Stimulated activated effector memory CD8-positive, alpha-beta T cell treated with anti-CD3 and anti-CD28 coated beads, Interleukin-12 subunit alpha, Interleukin-12 subunit beta, amount 100 ng/mL, for 72 hours (primary cell): ENCODE data around the gene CACNA1A.
"Not testable (repeated sequence)": the region's sequence is repeated elsewhere in the genome, so short reads cannot be mapped to it uniquely, and the experiment has no call there.

ENCODE experiments used
- ATAC-seq: fragments of 150-1000 bp; cut with Tn5 transposase; 2 replicates; pipeline ENCODE4 v1.10.0; 2021
- DNase-seq, 2 donors: peaks; one replicate each; pipeline ENCODE4 v3.0.0; 2021 to 2022; ENCODE audit warnings: low spot score in 2 of 2
- H3K27ac Mint-ChIP-seq: one replicate; pipeline ENCODE4 v1.8.0; 2022; ENCODE audit warnings: mild to moderate bottlenecking, mixed read lengths
- H3K36me3 Mint-ChIP-seq: one replicate; pipeline ENCODE4 v1.8.0; 2022; ENCODE audit warnings: mild to moderate bottlenecking, mixed read lengths
- H3K4me1 Mint-ChIP-seq: one replicate; pipeline ENCODE4 v1.8.0; 2022; ENCODE audit warnings: mixed read lengths
- H3K4me3 Mint-ChIP-seq: one replicate; pipeline ENCODE4 v1.8.0; 2022; ENCODE audit warnings: mild to moderate bottlenecking, mixed read lengths
- H3K9me3 Mint-ChIP-seq: one replicate; pipeline ENCODE4 v1.8.0; 2022; ENCODE audit warnings: mixed read lengths

Gene CACNA1A

DNA sequence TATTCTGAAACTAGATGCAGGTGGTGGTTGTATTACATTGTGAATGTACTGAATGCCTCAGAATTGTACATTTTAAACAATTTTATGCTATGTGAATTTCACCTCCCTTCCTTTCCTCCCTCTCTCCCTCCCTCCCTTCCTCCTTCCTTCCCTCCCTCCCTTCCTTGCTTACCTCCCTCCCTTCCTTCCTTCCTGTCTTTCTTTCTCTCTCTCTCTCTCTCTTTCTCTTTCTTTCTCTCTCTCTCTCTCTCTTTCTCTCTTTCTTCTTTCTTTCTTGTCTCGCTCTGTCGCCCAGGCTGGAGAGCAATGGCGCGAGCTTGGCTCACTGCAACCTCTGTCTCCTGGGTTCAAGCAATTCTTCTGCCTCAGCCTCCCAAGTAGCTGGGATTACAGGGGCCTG, 318.9 kb downstream of the CACNA1A start:
- DNase-seq (no peak), ATAC-seq (no peak)
- Mint-ChIP-seq H3K27ac (peak overlapping the region; percentile 72), H3K4me3 (no peak overlapping the region), H3K9me3 (no peaks in the 10 kb centered on the region), H3K4me1 (peaks cover 24% of the 10 kb centered on the region), H3K36me3 (no peaks in the 10 kb centered on the region)

DNA sequence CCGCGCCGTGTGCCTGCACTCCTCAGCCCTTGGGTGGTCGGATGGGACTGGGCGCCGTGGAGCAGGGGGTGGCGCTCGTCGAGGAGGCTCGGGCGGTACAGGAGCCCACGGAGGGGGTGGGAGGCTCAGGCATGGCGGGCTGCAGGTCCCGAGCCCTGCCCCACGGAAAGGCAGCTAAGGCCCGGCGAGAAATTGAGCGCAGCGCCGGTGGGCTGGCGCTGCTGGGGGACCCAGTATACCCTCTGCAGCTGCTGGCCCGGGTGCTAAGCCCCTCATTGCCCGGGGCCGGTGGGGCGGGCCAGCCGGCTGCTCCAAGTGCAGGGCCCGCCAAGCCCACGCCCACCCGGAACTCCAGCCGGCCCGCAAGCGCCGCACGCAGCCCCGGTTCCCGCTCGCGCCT, 319.6 kb downstream of the CACNA1A start:
- not testable (repeated sequence) for H3K36me3 Mint-ChIP-seq, H3K4me3 Mint-ChIP-seq, H3K27ac Mint-ChIP-seq, DNase-seq, ATAC-seq, H3K9me3 Mint-ChIP-seq
- H3K4me1 Mint-ChIP-seq = peaks cover 30% of the 10 kb centered on the region

DNA sequence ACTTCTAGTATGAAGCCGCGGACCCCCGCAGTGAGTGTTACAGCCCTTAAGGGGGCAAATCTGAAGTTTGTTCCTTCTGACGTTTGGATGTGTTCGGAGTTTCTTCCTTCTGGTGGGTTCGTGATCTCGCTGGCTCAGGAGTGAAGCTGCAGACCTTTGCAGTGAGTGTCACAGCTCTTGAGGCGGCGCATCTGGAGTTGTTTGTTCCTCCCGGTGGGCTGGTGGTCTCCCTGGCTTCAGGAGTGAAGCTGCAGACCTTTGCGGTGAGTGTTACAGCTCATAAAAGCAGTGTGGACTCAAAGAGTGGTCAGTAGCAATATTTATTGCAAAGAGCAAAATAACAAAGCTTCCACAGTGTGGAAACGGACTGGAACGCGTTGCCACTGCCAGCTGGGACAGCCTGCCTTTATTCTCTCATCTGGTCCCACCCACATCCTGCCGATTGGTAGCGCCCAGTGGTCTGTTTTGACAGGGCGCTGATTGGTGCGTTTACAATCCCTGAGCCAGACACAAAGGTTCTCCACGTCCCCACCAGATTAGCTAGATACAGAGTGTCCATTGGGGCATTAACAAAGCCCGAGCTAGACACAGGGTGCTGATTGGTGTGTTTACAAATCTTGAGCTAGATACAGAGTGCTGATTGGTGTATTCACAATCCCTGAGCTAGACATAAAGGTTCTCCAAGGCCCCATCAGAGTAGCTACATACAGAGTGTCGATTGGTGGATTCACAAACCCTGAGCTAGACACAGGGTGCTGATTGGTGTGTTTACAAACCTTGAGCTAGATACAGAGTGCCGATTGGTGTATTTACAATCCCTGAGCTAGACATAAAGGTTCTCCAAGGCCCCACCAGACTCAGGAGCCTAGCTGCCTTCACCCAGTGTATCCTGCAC, 320.3 kb downstream of the CACNA1A start:
- peaks cover 28% of the 10 kb centered on the region for H3K4me1 Mint-ChIP-seq
- not testable (repeated sequence) for ATAC-seq, DNase-seq, H3K27ac Mint-ChIP-seq, H3K9me3 Mint-ChIP-seq, H3K4me3 Mint-ChIP-seq, H3K36me3 Mint-ChIP-seq

DNA sequence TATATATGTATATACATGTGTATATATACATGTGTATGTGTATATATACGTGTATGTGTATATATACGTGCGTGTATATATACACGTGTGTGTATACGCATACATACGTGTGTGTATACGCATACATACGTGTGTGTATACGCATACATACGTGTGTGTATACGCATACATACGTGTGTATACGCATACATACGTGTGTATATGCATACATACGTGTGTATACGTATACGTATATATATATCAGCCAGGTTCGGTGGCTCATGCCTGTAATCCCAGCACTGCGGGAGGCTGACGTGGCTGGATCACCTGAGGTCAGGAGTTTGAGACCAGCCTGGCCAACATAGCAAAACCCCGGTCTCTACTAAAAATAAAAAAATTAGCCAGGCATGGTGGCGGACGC, 321.4 kb downstream of the CACNA1A start:
- not testable (repeated sequence) for H3K27ac Mint-ChIP-seq, H3K36me3 Mint-ChIP-seq, H3K9me3 Mint-ChIP-seq, ATAC-seq, H3K4me3 Mint-ChIP-seq, DNase-seq
- H3K4me1 Mint-ChIP-seq = peaks cover 35% of the 10 kb centered on the region

DNA sequence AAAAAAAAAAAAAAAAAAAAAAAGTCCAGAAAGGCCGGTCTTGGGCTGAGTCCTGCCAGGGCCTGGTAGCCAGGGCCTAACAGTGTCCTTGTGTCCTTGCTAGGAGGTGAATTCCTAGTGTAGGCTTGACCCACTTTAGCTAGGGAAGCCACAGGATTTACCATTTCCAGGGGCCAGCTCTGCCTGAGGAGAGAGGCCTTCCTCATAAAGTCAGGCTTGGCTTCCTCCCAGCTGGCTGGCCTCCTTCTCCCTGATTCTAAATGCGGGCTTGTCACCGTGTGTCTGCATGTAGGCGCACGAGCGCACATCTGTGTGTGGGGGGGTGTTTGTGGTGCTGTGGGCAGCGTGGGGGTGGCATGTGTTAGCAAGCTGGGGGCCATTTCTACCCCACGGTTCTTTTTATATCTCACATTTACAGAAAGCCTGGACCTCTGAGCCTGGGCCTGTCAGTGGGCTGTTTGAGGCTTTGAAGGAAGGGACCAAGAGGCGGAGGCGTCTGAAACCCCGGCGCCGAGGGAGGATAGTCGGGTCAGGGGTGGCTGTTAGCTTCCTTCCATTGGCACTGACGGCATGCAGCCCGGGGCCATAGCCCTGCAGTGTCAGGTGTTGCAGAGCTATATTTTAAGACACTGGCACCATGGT, 324.4 kb downstream of the CACNA1A start:
- Mint-ChIP-seq H3K9me3 (no peaks in the 10 kb centered on the region), H3K36me3 (no peaks in the 10 kb centered on the region), H3K4me3 (peak overlapping the region; percentile 62), H3K27ac (peak overlapping the region; percentile 85), H3K4me1 (peaks cover 29% of the 10 kb centered on the region)
- ATAC-seq = peak; percentile 94
- peak; percentile 31 to 71 for DNase-seq

DNA sequence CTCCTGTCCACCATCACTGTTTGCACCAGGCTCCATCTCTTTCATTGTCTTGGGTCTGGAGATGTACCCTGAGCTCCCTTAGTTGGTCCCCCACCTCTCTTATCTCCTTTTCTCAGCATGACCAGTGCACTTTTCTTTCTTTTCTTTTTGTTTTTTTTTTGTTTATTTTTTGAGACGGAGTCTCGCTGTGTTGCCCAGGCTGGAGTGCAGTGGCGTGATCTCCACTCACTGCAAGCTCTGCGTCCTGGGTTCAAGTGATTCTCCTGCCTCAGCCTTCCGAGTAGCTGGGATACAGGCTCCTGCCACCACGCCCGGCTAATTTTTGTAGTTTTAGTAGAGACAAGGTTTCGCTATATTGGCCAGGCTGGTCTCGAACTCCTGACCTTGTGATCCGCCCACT, 328.0 kb downstream of the CACNA1A start:
- H3K4me1 Mint-ChIP-seq = peaks cover 22% of the 10 kb centered on the region
- H3K9me3 Mint-ChIP-seq, ATAC-seq, H3K27ac Mint-ChIP-seq, H3K4me3 Mint-ChIP-seq, H3K36me3 Mint-ChIP-seq, DNase-seq: not testable (repeated sequence)

DNA sequence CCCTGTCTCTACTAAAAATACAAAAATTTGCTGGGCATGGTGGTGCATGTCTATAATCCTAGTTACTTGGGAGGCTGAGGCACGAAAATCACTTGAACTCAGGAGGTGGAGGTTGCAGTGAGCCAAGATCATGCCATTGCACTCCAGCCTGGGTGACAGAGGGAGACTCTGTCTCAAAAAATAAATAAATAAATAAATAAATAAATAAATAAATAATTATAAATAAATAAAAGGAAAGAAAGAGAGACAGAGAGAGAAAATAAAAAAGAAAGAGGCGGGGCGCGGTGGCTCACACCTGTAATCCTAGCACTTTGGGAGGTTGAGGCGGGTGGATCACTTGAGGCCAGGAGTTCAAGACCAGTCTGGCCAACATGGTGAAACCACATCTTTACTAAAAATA, 328.7 kb downstream of the CACNA1A start:
- ATAC-seq, DNase-seq, H3K4me3 Mint-ChIP-seq, H3K27ac Mint-ChIP-seq, H3K9me3 Mint-ChIP-seq, H3K36me3 Mint-ChIP-seq: not testable (repeated sequence)
- peaks cover 29% of the 10 kb centered on the region for H3K4me1 Mint-ChIP-seq

DNA sequence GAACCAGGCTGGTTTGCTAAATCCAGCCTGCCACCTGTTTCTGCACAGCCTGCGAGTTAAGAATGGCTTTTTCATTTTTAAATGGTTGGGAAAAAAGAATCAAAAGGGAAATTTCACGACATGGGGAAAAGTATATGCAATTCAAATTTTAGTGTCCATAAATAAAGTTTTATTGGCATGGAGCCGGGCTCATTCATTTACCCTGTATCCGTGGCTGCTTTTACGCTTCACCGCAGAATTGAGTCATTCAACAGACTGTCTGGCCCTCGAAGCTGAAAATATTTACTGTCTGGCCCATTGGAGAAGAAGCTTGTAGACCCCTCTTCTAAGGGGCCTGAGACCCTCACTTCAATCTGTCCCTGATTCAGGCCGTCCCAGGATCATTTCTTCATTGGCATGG, 329.9 kb downstream of the CACNA1A start:
- Mint-ChIP-seq H3K4me1 (peaks cover 33% of the 10 kb centered on the region), H3K9me3 (no peaks in the 10 kb centered on the region), H3K4me3 (no peak overlapping the region), H3K36me3 (peaks cover 7% of the 10 kb centered on the region), H3K27ac (no peak overlapping the region)
- DNase-seq (no peak), ATAC-seq (no peak)

DNA sequence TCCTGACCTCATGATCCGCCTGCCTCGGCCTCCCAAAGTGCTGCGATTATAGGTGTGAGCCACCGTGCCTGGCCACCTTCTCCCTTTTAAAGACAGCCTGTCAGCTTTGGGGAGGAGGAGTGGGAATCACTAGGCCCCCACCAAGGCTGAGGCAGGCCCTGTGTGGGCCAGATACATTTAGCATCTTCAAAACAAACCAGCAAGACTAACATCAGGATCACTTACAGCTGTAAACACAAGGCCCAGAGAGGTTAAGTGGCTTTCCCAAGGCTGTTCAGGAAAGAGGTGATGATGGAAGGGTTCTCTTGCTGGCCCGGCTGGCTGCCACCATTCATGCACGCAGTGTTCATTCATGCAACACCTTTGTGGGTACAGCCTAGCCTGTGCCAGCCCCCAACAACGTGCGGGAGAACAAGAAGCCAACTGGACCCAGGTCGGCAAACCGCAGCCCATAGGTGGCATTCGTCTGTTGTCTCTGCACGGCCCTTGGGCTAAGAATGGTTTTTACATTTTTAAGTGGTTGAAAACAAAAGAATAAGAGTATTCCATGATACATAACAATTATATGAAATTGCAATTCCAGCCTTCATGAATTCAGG, 333.0 kb downstream of the CACNA1A start:
- Mint-ChIP-seq H3K4me1 (peaks cover 47% of the 10 kb centered on the region), H3K9me3 (no peaks in the 10 kb centered on the region)
- ATAC-seq = no peak

DNA sequence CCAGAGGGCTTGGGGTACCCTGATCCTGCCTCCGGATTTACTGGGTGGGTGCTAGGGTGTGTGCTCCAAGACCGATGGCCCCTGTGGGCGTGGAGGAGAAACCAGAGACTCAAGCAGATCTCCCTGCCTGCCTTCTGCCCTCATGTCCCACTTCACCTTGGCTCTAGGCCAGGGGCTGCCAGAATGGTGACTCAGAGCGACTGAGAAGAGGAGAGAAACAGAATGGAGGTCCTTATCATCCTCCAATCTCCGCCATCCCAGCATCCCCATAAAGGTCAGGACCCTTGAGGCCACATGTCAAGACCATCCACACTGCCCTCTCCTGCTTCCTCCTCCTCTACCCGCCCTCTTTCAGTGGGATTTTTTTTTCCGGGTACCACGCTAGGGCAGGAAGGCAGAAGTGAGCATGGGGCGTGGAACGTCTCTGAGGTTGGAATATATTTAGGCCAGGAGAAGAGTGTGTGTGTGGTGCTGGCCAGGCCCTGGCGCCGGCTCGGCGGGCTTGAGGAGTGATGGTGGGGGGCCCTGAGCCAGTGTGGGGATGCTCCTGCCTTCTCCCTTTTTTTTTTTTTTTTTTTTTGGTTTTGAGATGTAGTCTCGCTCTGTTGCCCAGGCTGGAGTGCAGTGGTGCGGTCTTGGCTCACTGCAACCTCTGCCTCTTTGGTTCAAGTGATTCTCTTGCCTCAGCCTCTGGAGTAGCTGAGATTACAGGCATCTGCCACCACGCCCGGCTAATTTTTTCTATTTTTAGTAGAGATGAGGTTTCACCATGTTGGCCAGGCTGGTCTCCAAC, 333.7 kb downstream of the CACNA1A start:
- no peaks in the 10 kb centered on the region for H3K9me3 Mint-ChIP-seq
- peak; percentile 38 for ATAC-seq
- H3K36me3 Mint-ChIP-seq = peaks cover 7% of the 10 kb centered on the region
- H3K27ac Mint-ChIP-seq = peak overlapping the region; percentile 98
- H3K4me3 Mint-ChIP-seq = peak overlapping the region; percentile 81
- H3K4me1 Mint-ChIP-seq = peaks cover 54% of the 10 kb centered on the region
- peak; percentile 56 to 80 for DNase-seq

More for the DNA sequence above, 333.0 kb downstream of the CACNA1A start:
- DNase-seq = no peak
- Mint-ChIP-seq H3K4me3 (peak overlapping the region; percentile 81), H3K27ac (peak overlapping the region; percentile 98), H3K36me3 (peaks cover 7% of the 10 kb centered on the region)

DNA sequence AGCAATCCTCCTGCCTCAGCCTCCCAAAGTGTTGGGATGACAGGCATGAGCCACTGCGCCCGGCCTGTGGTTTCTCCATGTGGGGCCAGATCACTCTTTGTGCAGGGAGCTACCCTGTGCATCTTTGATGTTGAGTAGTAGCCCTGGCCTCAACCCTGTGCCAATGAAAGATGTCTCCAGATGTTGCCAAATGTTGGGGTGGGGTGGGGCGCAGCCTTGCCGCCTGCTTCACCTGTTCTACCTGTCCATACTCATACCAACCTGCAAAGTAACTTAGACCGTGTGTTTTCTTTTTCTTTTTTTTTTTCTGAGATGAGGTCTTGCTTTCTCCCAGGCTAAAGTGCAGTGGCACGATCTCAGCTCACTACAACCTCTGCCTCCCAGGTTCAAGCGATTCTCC, 335.1 kb downstream of the CACNA1A start:
- Mint-ChIP-seq H3K4me1 (peaks cover 67% of the 10 kb centered on the region), H3K27ac (peak overlapping the region; percentile 98), H3K36me3 (peaks cover 7% of the 10 kb centered on the region), H3K4me3 (peak overlapping the region; percentile 36), H3K9me3 (no peaks in the 10 kb centered on the region)
- no peak for ATAC-seq
- no peak for DNase-seq

DNA sequence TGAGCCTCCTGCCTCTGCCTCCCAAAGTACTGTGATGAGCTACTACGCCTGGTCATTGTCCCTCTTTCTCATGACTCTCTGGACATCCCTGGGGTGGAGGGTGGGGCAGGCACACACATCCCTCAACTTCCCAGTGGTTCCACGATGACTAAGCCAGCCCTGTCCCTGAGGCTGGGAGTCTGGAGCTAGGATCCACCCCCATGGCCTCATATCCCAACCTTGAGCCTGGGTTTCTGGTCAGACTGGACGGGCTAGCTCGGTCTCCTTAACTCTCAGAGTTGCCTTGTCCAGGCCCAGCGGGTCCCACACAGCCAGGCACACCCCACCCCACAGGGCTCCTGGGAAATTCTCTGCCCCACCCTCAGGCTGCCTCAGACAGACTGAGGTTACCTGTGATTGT, 336.5 kb downstream of the CACNA1A start:
- Mint-ChIP-seq H3K4me1 (peaks cover 80% of the 10 kb centered on the region), H3K4me3 (peak overlapping the region; percentile 19), H3K27ac (peak overlapping the region; percentile 86), H3K9me3 (no peaks in the 10 kb centered on the region), H3K36me3 (peaks cover 7% of the 10 kb centered on the region)
- DNase-seq = no peak
- no peak for ATAC-seq

DNA sequence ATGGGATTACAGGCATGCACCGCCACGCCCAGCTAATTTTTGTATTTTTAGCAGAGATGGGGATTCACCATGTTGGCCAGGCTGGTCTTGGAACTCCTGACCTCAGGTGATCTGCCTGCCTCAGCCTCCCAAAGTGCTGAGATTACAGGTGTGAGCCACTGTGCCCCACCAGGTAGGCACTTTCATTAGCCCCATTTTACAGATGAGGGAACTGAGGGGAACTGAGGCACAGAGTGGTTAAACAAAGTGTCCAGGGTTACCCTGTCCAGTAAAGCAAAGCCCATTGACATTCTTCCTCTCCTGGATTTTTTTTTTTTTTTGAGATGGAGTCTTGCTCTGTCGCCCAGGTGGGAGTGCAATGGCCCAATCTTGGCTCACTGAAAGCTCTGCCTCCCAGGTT, 340.1 kb downstream of the CACNA1A start:
- not testable (repeated sequence) for DNase-seq, ATAC-seq, H3K36me3 Mint-ChIP-seq, H3K9me3 Mint-ChIP-seq
- peak overlapping the region; percentile 73 for H3K4me3 Mint-ChIP-seq
- H3K27ac Mint-ChIP-seq = peak overlapping the region; percentile 91
- peaks cover 75% of the 10 kb centered on the region for H3K4me1 Mint-ChIP-seq

DNA sequence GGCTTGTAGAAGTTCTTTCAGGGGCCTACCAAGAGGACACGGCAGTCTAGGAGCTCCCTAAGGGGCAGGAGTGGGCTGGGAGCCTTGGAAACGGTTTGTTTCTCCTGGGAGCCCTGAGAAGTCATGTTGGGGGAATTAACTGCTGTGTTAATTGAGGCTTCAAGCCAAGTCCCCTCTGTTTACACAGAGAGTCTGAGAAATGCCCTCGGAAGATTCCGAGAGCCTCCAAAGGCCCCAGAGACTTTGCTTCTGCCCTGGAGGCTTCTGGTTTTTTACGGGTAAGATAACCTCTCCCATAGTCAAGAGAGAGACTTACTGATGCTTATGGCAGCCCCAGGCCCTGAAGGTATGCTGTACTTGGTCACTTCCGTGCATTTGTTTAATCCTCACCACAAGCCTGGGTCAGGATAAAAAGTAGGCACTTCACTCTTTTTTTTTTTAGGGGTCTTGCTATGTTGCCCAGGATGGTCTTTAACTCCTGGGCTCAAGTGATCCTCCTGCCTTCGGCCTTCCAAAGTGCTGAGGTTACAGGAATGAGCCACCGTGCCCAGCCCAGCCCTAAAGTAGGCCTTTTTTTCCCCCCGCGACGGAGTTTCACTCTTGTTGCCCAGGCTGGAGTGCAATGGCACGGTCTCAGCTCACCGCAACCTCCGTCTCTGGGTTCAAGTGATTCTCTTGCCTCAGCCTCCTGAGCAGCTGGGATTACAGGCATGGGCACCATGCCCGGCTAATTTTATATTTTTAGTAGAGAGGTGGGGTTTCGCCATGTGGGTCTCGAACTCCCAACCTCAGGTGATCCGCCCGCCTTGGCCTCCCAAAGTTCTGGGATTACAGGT, 340.9 kb downstream of the CACNA1A start:
- ATAC-seq = no peak
- Mint-ChIP-seq H3K9me3 (no peaks in the 10 kb centered on the region), H3K4me3 (peak overlapping the region; percentile 76), H3K36me3 (peaks cover 5% of the 10 kb centered on the region), H3K4me1 (peaks cover 69% of the 10 kb centered on the region), H3K27ac (peak overlapping the region; percentile 91)
- DNase-seq = no peak
